Measurements from ENCODE around the gene FGD1.
"Not testable (repeated sequence)": the region's sequence is repeated elsewhere in the genome, so short reads cannot be mapped to it uniquely, and the experiment has no call there.

The FGD1 gene

GRCh38 chrX:54495814-54496516, at the start of gene FGD1:
TSS of gene FGD1 (minus strand) at chrX:54496234. CDS start at chrX:54495432, 802 bp downstream.
- DNase-seq, result peak; percentile 55

GRCh38 chrX:54542239-54542638, 46.2 kb upstream of the FGD1 start:
- not testable (repeated sequence) for DNase-seq

GRCh38 chrX:54540289-54540688, 44.3 kb upstream of the FGD1 start:
- DNase-seq, result no peak

- DNase-seq, result no peak
These were observed 38.2 kb upstream of the FGD1 start for GRCh38 chrX:54534271-54534670.

- peak; percentile 6 for DNase-seq
These were observed 34.4 kb upstream of the FGD1 start for GRCh38 chrX:54530357-54530900.

GRCh38 chrX:54529552-54530356, 33.7 kb upstream of the FGD1 start, which contains the start of gene GNL3L:
TSS of gene GNL3L (plus strand) at chrX:54530219. CDS start at chrX:54532567, 2,348 bp downstream.
- DNase-seq, result peak; percentile 73

- no peak for DNase-seq
These were observed 33.1 kb upstream of the FGD1 start for GRCh38 chrX:54529151-54529550.

GRCh38 chrX:54509400-54509799, 13.4 kb upstream of the FGD1 start:
- no peak for DNase-seq

- DNase-seq, result no peak
These were observed 902 bp upstream of the FGD1 start for GRCh38 chrX:54496936-54497335.

GRCh38 chrX:54496517-54496852, 451 bp upstream of the FGD1 start:
- no peak for DNase-seq

GRCh38 chrX:54494989-54495813, 833 bp downstream of the FGD1 start:
- DNase-seq, result no peak

- no peak for DNase-seq
These were observed 1.7 kb downstream of the FGD1 start for GRCh38 chrX:54494166-54494988.

GRCh38 chrX:54492340-54492739, 3.7 kb downstream of the FGD1 start:
- no peak for DNase-seq

- DNase-seq, result not testable (repeated sequence)
These were observed 6.2 kb downstream of the FGD1 start for GRCh38 chrX:54489819-54490218.

- no peak for DNase-seq
These were observed 11.4 kb downstream of the FGD1 start for GRCh38 chrX:54484666-54485065.

- no peak for DNase-seq
These were observed 12.1 kb downstream of the FGD1 start for GRCh38 chrX:54483946-54484345.

- DNase-seq, result no peak
These were observed 13.0 kb downstream of the FGD1 start for GRCh38 chrX:54482839-54483593.

- no peak for DNase-seq
These were observed 16.6 kb downstream of the FGD1 start for GRCh38 chrX:54479136-54480111.

- DNase-seq, result no peak
These were observed 21.8 kb downstream of the FGD1 start for GRCh38 chrX:54473993-54474859.
